CD4-positive, alpha-beta T cell treated with Interleukin-17A for 4 hours (primary cell): Measurements from ENCODE around the gene TBX15.

ENCODE experiments used
- DNase-seq: peaks from one replicate; pipeline ENCODE4 v3.0.0-alpha.2; 2020; ENCODE audit warnings: mixed read lengths

The TBX15 gene

GRCh38 chr1:118984722-118985639, 3.2 kb downstream of the TBX15 start:
- no peak for DNase-seq

GRCh38 chr1:118984086-118984721, 3.9 kb downstream of the TBX15 start:
- no peak for DNase-seq

GRCh38 chr1:118983558-118984041, 4.5 kb downstream of the TBX15 start:
- no peak for DNase-seq

- no peak for DNase-seq
Observed at GRCh38 chr1:118982821-118983557, 5.2 kb downstream of the TBX15 start.

- no peak for DNase-seq
Observed at GRCh38 chr1:118982266-118982665, 5.9 kb downstream of the TBX15 start.

- no peak for DNase-seq
Observed at GRCh38 chr1:118981436-118981835, 6.7 kb downstream of the TBX15 start.

- DNase-seq, result no peak
Observed at GRCh38 chr1:118979754-118980575, 8.2 kb downstream of the TBX15 start.

- DNase-seq, result no peak
Observed at GRCh38 chr1:118978914-118979701, 9.0 kb downstream of the TBX15 start.

GRCh38 chr1:118977600-118977999, 10.5 kb downstream of the TBX15 start:
- DNase-seq, result no peak

- DNase-seq, result no peak
Observed at GRCh38 chr1:118974661-118975060, 13.5 kb downstream of the TBX15 start.

GRCh38 chr1:118973531-118974137, 14.5 kb downstream of the TBX15 start:
- DNase-seq, result no peak

GRCh38 chr1:118973032-118973431, 15.1 kb downstream of the TBX15 start:
- no peak for DNase-seq

GRCh38 chr1:118970451-118970850, 17.7 kb downstream of the TBX15 start:
- no peak for DNase-seq

GRCh38 chr1:118963456-118964430, 24.4 kb downstream of the TBX15 start:
- no peak for DNase-seq

- DNase-seq, result no peak
Observed at GRCh38 chr1:118963138-118963455, 25.0 kb downstream of the TBX15 start.

GRCh38 chr1:118961156-118961555, 27.0 kb downstream of the TBX15 start:
- DNase-seq, result no peak

- DNase-seq, result no peak
Observed at GRCh38 chr1:118960567-118961136, 27.5 kb downstream of the TBX15 start.

GRCh38 chr1:118960026-118960561, 28.0 kb downstream of the TBX15 start:
- DNase-seq, result no peak

GRCh38 chr1:118958937-118959631, 29.1 kb downstream of the TBX15 start:
- DNase-seq, result no peak
